GM21526 (cell line): Measurements from ENCODE around the gene ZNF283.
"Not testable (repeated sequence)": the region's sequence is repeated elsewhere in the genome, so short reads cannot be mapped to it uniquely, and the experiment has no call there.

Experiments used
- ATAC-seq: cut with Tn5 transposase; IDR thresholded peaks from one replicate; pipeline ENCODE4 v1.9.1; 2021; ENCODE audit warnings: moderate library complexity; ENCODE audit not compliant: unreplicated experiment, low FRiP score

Gene ZNF283

GRCh38 chr19:43798546-43799409 is 28.3 kb upstream of the ZNF283 start:
- ATAC-seq = no peak

- no peak for ATAC-seq
Observed at GRCh38 chr19:43799502-43800142, 27.5 kb upstream of the ZNF283 start.

DNA sequence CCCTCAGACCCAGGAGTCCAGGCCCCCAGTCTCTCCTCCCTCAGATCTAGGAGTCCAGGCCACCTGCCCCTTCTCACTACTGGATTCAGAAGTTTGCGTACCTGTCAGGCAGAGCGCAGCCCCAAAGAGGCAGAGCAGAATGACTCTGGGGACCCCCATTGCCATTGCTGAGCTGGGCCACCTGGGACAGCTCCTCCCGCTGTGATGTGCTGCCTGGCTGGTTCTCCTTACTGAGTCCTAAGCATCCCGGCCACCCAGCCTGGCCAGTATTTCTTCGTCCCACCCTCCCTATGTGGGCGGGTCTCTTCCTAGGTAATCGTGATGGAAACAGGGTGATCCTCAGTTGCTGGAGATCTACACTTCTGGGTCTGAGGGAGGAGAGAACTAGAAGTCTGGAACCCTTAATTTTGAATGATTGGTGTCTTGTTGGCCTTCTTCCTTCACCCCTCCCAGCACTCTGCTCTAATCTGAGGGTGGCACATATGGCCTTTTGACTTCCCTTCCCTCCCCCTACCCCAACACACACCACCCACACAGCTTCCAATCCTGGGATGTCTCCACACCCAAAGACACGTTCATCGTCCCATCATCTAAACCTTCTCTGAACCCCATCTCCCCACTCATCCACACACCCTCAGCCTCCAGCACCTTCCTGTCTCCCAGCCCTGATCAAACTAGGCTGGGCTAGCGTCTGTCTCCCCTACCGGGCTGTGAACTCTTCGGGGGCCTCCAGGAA is 24.7 kb upstream of the ZNF283 start, which contains the start of gene LYPD5:
TSS of gene LYPD5 (minus strand) at position 232 of the 736 bp plus-strand sequence. CDS start at position 165, 67 bp downstream.
- ATAC-seq = no peak

DNA sequence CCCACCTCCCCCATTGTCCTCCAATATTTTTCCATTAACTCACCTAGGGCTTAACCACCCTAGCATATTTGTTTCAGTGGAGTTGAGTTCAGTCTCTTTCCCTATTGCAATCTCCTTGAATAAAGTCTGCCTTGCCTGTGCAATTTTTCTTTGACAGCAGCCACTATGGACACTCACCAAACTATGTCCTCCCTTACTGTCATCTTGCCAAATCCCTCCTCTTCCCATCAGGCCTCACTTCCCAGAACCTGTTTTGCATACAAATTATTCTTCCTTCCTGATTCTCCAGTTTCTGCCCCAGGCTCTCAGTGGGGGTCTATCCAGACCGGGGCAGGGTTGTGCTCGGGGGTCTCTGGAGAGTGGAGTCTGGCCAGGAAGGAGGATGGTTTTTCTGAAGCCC is 22.7 kb upstream of the ZNF283 start:
- no peak for ATAC-seq

- ATAC-seq = not testable (repeated sequence)
Observed at GRCh38 chr19:43806401-43806800, 20.7 kb upstream of the ZNF283 start.

DNA sequence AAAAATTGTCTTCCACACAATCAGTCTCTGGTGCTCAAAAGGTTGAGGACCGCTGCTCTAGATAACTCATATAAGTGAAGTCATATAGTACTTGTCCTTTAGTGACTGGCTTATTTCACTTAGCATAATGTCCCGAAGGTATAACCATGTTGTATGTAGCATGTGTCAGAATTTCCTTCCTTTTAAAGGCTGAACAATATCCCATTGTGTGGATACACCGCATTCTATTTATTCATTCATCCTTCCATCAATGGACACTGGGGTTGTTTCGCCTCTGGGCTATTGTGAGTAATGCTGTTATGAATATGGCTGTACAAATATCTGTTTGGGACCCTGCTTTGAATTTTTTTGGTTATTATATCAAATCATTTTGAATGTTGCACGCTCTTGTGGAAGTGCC is 20.3 kb upstream of the ZNF283 start:
- ATAC-seq = no peak

DNA sequence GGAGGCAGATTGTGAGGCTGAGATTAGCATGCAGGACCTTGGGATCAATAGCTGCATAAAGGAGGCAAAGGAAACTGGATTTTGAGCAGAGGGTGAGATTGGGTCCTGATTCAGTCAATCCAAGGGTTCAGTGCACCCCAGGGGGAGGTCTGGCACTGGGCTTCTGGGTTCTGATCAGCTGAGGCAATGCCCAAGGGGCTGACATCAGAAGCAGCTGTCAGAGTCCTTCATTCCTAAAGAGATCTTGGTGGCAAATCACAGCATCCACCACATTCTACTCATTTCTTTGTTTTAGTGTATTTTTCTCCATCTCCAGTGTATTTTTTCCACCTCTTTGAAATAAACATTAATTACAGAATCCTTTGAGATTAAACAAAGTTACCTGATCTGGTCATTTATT is 19.5 kb upstream of the ZNF283 start:
- ATAC-seq = no peak

GRCh38 chr19:43809762-43810696 is 17.1 kb upstream of the ZNF283 start:
- ATAC-seq = no peak

DNA sequence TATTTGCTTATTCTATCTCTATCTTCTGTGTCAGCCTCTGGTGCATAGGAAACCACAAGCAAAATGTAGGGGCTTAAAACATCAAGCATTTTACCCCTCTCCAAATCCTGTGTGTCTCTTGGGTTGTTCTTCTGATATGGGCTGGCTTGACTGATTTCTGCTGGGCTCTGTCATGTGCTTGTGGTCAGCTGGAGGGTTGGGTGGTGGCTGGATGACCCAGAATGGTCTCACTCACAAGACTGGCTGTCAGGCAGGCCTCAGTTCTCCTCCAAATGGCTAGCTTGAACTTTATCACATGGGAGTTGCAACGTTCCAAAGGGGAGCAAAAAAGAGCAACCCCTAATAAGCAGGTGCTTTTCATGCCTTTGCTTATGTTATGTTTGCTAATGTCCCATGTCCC is 15.3 kb upstream of the ZNF283 start:
- ATAC-seq = no peak

DNA sequence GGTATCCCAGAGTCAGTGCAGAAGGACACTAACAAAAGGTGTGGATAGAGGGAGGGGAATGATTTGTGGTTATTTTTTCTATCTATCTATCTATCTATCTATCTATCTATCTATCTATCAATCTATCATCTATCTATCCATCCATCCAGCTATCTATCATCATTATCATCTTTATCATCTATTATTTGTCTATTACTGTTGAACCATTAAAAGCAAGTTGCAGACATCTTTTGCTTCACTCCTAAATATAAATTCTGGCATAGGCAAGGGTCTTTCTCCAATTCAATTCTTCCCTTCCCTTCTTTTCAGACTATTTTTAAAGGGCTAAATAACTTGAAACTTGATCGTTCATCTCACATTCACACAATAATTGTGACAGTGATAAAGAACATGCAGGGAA is 14.9 kb upstream of the ZNF283 start:
- ATAC-seq = no peak

GRCh38 chr19:43812688-43813087 is 14.4 kb upstream of the ZNF283 start:
- ATAC-seq = no peak

DNA sequence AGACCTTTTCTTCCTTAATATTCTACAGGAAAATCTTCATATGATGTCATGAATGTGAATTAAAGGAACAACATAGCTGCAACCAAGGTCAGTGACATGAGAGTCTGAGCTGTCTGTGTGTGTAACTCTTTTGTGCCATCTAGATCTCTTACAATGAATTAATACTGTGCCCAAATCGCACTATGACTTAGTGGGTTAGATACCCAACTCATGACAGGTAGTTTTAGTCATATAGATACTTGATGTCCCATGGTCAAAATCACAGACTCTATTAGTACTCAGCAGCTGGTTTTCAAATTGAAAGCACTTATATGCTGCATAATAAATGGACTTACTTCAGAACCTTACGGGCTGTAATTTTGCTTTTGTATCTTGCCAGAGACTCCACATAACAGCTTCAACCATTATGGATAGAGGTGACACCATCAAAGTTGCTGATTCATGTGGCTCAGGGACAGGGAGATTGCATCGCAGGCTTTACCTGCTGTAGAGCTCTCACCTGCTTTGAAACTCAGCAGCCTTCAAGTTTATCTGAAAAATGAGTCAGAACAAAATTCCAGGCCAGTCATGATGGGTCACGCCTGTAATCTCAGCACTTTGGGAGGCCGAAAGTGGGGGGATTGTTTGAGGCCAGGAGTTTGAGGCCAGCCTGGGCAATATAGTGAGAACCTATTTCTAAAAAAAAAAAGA is 12.3 kb upstream of the ZNF283 start:
- no peak for ATAC-seq

GRCh38 chr19:43817454-43817853 is 9.7 kb upstream of the ZNF283 start:
- ATAC-seq = not testable (repeated sequence)

GRCh38 chr19:43818500-43818899 is 8.6 kb upstream of the ZNF283 start:
- no peak for ATAC-seq

DNA sequence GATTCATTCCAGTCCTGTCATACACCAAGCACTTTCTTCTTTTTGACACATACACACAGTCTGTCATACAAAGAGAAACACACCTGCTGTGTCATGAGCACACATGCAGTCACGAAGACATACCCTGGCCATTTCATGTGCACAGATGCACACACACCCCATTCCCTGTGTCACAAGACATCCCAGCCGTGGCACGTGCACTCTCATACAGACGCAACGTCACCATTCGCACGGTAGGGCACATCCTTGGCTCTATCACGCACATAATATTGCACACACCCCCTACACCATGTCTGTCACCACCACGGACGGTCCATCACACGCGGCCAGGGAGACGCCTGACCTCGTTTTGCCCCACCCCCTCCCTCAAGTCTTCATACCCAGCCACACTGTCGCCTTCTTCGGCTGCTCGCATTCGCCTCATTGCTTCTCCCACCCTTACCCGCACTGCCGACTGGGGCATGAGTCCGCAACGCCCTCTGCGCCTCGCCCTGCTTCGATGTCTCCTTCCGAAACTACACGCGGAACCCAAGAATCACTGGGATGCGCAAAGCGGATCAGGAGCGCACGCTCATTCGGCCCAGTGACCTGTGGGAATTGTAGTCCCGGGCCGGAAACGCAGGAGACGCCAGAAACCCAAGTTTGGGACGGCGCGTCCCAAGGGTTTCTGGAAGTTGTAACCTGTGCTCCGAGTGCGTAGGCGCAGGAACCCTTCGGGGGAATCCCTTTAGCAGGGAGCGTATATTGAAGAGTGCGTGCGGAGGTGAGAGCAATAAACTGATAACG is 6.8 kb upstream of the ZNF283 start:
- ATAC-seq = no peak

- no peak for ATAC-seq
Observed at GRCh38 chr19:43820884-43821215, 6.3 kb upstream of the ZNF283 start.

- ATAC-seq = not testable (repeated sequence)
Observed at GRCh38 chr19:43823856-43824255, 3.3 kb upstream of the ZNF283 start.

DNA sequence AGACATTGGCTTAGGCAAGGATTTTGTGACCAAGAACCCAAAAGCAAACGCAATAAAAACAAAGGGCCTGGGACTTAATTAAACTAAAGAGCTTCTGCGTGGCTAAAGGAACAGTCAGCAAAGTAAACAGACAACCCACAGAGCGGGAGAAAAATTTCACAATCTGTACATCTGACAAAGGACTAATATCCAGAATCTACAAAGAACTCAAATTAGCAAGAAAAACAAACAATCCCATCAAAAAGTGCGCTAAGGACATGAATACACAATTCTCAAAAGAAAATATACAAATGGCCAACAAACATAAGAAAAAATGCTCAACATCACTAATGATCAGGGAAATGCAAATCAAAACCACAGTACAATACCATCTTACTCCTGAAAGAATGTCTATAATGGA is 2.5 kb upstream of the ZNF283 start:
- ATAC-seq = not testable (repeated sequence)

DNA sequence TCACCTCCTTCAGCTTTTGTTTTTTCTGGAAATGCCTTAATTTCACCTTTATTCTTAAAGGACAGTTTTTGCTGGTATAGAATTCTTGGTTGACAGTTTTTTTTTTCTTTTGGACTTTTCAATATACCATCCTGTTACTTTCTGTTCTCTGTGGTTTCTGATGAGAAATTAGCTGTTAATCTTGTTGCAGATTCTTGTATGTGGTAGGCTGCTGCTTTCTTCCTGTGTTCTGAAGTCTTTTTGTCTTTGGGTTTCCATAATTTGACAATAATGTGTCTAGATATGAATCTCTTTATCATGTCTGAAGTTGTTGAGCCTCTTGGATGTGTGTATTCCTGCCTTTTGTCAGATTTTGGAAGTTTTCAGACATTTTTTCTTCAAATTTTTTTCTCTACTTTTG is 12.0 kb downstream of the ZNF283 start:
- no peak for ATAC-seq
